Endometrial microvascular endothelial cells (primary cell): Measurements from ENCODE around the gene RFX8. TPM values are rescaled to one million over a fixed set of nuclear protein-coding genes. Genes with fewer than 3 reads are reported as not detected.
"Not testable (repeated sequence)": the region's sequence is repeated elsewhere in the genome, so short reads cannot be mapped to it uniquely, and the experiment has no call there.

Experiments
- in situ Hi-C: cut with HindIII; loops from 2 replicates; pipeline ENCODE4 v1.10.0; 2017; ENCODE audit warnings: low sequenced_read_pairs, low pct_unique_long_range_greater_than_20kb; ENCODE audit errors: inconsistent ontology term
- total RNA-seq: library from RNA; depleted of rRNA; stranded (reverse); fragments of >200 nt; gene quantifications from one replicate; pipeline ENCODE4 v1.2.3, GENCODE V29; 2015; ENCODE audit errors: inconsistent ontology term

Gene RFX8
- total RNA-seq: not detected

GRCh38 chr2:101474731-101475384 lies at the start of gene RFX8:
TSS of gene RFX8 (minus strand) at chr2:101475112. CDS start at chr2:101466848, 8,264 bp downstream.
- in situ Hi-C loops: no loop called here

- in situ Hi-C loops: no loop called here
These were observed 46.6 kb upstream of the RFX8 start for GRCh38 chr2:101521487-101521886.

GRCh38 chr2:101520246-101520645 lies 45.3 kb upstream of the RFX8 start:
- in situ Hi-C loops: no loop called here

GRCh38 chr2:101518578-101519492 lies 43.9 kb upstream of the RFX8 start:
- in situ Hi-C loops: no loop called here

- in situ Hi-C loops: no loop called here
These were observed 42.9 kb upstream of the RFX8 start for GRCh38 chr2:101517758-101518271.

- in situ Hi-C loops: no loop called here
These were observed 42.1 kb upstream of the RFX8 start for GRCh38 chr2:101516823-101517690.

GRCh38 chr2:101516349-101516748 lies 41.4 kb upstream of the RFX8 start:
- in situ Hi-C loops: no loop called here

- in situ Hi-C loops: no loop called here
These were observed 40.6 kb upstream of the RFX8 start for GRCh38 chr2:101515477-101515876.

- in situ Hi-C loops: no loop called here
These were observed 38.1 kb upstream of the RFX8 start for GRCh38 chr2:101512993-101513392.

GRCh38 chr2:101511381-101511780 lies 36.5 kb upstream of the RFX8 start:
- in situ Hi-C loops: no loop called here

GRCh38 chr2:101509499-101510284 lies 34.8 kb upstream of the RFX8 start:
- in situ Hi-C loops: no loop called here

- in situ Hi-C loops: no loop called here
These were observed 33.7 kb upstream of the RFX8 start for GRCh38 chr2:101508636-101509035.

GRCh38 chr2:101505276-101505675 lies 30.4 kb upstream of the RFX8 start:
- in situ Hi-C loops: not testable (repeated sequence)

GRCh38 chr2:101504744-101505143 lies 29.8 kb upstream of the RFX8 start:
- in situ Hi-C loops: not testable (repeated sequence)

GRCh38 chr2:101502095-101502494 lies 27.2 kb upstream of the RFX8 start:
- in situ Hi-C loops: no loop called here

GRCh38 chr2:101501443-101501842 lies 26.5 kb upstream of the RFX8 start:
- in situ Hi-C loops: no loop called here

- in situ Hi-C loops: no loop called here
These were observed 25.9 kb upstream of the RFX8 start for GRCh38 chr2:101500860-101501259.

- in situ Hi-C loops: no loop called here
These were observed 25.3 kb upstream of the RFX8 start for GRCh38 chr2:101500180-101500579.
